Epithelial cell of proximal tubule (primary cell): ENCODE measurements around the gene ZNF668. TPM values are rescaled to one million over a fixed set of nuclear protein-coding genes. Genes with fewer than 3 reads are reported as not detected.
A peak's percentile ranks its signal among the peaks of the same experiment; 100 is the strongest.

Experiments used
- DNase-seq: peaks from one replicate; pipeline ENCODE4 v3.0.0-alpha.2; 2011; ENCODE audit warnings: low read depth
- H3K4me3 ChIP-seq: 2 replicates; pipeline ENCODE4 v1.5.1; 2011; ENCODE audit warnings: low read depth, mild to moderate bottlenecking, low read length
- CTCF ChIP-seq: conservative IDR thresholded peaks from 2 replicates; pipeline ENCODE4 v1.5.1; 2012; ENCODE audit warnings: low read depth, mild to moderate bottlenecking, low read length
- total RNA-seq: library from RNA; depleted of rRNA; stranded (reverse); fragments of >200 nt; gene quantifications from 2 replicates; pipeline ENCODE4 v1.2.3, GENCODE V29; 2015

Gene ZNF668
- total RNA-seq, 1 donor from 2014 or later: 11.1 TPM

GRCh38 chr16:31094424-31095120, 20.5 kb upstream of the ZNF668 start, which contains the start of gene VKORC1:
Gene VKORC1, minus strand, starts transcription at chr16:31094797. Its CDS starts 68 bp downstream, at chr16:31094729.
- no peak for TF ChIP-seq CTCF
- peak; percentile 81 for DNase-seq
- peak within 1 kb of the TSS; percentile 98 for H3K4me3 ChIP-seq

GRCh38 chr16:31094088-31094423, 20.0 kb upstream of the ZNF668 start:
- no peak for TF ChIP-seq CTCF
- DNase-seq: no peak
- peak overlapping the region; percentile 98 for H3K4me3 ChIP-seq

- no peak for DNase-seq
- H3K4me3 ChIP-seq: peak overlapping the region; percentile 98
- TF ChIP-seq CTCF: no peak
Measured at GRCh38 chr16:31093132-31093703, 19.2 kb upstream of the ZNF668 start.

GRCh38 chr16:31092330-31092729, 18.3 kb upstream of the ZNF668 start:
- no peak overlapping the region for H3K4me3 ChIP-seq
- no peak for TF ChIP-seq CTCF
- no peak for DNase-seq

- no peak for TF ChIP-seq CTCF
- H3K4me3 ChIP-seq: no peak overlapping the region
- DNase-seq: no peak
Measured at GRCh38 chr16:31090540-31090939, 16.5 kb upstream of the ZNF668 start.

- no peak for DNase-seq
- H3K4me3 ChIP-seq: no peak overlapping the region
- TF ChIP-seq CTCF: no peak
Measured at GRCh38 chr16:31089199-31089598, 15.2 kb upstream of the ZNF668 start.

- no peak within 1 kb of the TSS for H3K4me3 ChIP-seq
Measured at GRCh38 chr16:31088459-31089183, 14.6 kb upstream of the ZNF668 start, which contains the start of gene PRSS53. Gene PRSS53, minus strand, starts transcription at chr16:31088943. Its CDS starts 134 bp downstream, at chr16:31088809.

More at GRCh38 chr16:31088459-31089183, 14.6 kb upstream of the ZNF668 start, which contains the start of gene PRSS53:
- TF ChIP-seq CTCF: no peak
- no peak for DNase-seq
